Neural progenitor cell (in vitro differentiated cells): ENCODE results near the gene POGZ. TPM values are rescaled to one million over a fixed set of nuclear protein-coding genes. Genes with fewer than 3 reads are reported as not detected.

Experiments
- DNase-seq: peaks from one replicate; pipeline ENCODE4 v3.0.0-alpha.2; 2016; ENCODE audit warnings: low spot score
- H2AFZ ChIP-seq: fragments of 200-600 bp; sonication (generic); replicated peaks from 2 replicates; pipeline ENCODE4 v1.6.1; 2016; ENCODE audit warnings: antibody characterized with exemption
- H3F3A ChIP-seq: fragments of 200-600 bp; sonication (generic); 2 replicates; pipeline ENCODE4 v1.6.1; 2016; ENCODE audit warnings: antibody characterized with exemption, low read depth
- H3K27ac ChIP-seq: fragments of 200-600 bp; sonication (generic); 2 replicates; pipeline ENCODE4 v1.5.1; 2016; ENCODE audit warnings: mild to moderate bottlenecking
- H3K27me3 ChIP-seq: fragments of 200-600 bp; sonication (generic); 2 replicates; pipeline ENCODE4 v1.6.1; 2016; ENCODE audit warnings: mild to moderate bottlenecking, moderate library complexity
- H3K36me3 ChIP-seq: fragments of 200-600 bp; sonication (generic); 2 replicates; pipeline ENCODE4 v1.5.1; 2016
- H3K4me1 ChIP-seq: fragments of 200-600 bp; sonication (generic); 2 replicates; pipeline ENCODE4 v1.6.1; 2016; ENCODE audit warnings: mixed run types
- H3K4me2 ChIP-seq: fragments of 200-600 bp; sonication (generic); 2 replicates; pipeline ENCODE4 v1.6.1; 2016
- H3K4me3 ChIP-seq: fragments of 200-600 bp; sonication (generic); 2 replicates; pipeline ENCODE4 v1.5.1; 2016
- H3K79me2 ChIP-seq: fragments of 200-600 bp; sonication (generic); 2 replicates; pipeline ENCODE4 v1.6.1; 2016; ENCODE audit warnings: low read depth
- H3K9ac ChIP-seq: fragments of 200-600 bp; sonication (generic); 2 replicates; pipeline ENCODE4 v1.6.1; 2016
- H3K9me3 ChIP-seq: fragments of 200-600 bp; sonication (generic); 2 replicates; pipeline ENCODE4 v1.5.1; 2016; ENCODE audit warnings: low read depth
- H4K20me1 ChIP-seq: fragments of 200-600 bp; sonication (generic); 2 replicates; pipeline ENCODE4 v1.6.1; 2016; ENCODE audit warnings: low read depth
- H3K27ac Mint-ChIP-seq: 3 replicates; pipeline ENCODE4 v1.8.0; 2021; ENCODE audit warnings: mixed read lengths
- H3K27me3 Mint-ChIP-seq: 2 replicates; pipeline ENCODE4 v1.8.0; 2022; ENCODE audit warnings: low read depth, mild to moderate bottlenecking, inconsistent platforms, moderate library complexity, mixed read lengths; ENCODE audit not compliant: insufficient read depth
- H3K36me3 Mint-ChIP-seq: 3 replicates; pipeline ENCODE4 v1.8.0; 2021; ENCODE audit warnings: mixed read lengths
- H3K4me1 Mint-ChIP-seq: 3 replicates; pipeline ENCODE4 v1.8.0; 2021; ENCODE audit warnings: mixed read lengths
- H3K4me3 Mint-ChIP-seq: 3 replicates; pipeline ENCODE4 v1.8.0; 2021; ENCODE audit warnings: mild to moderate bottlenecking, moderate library complexity, mixed read lengths
- H3K9me3 Mint-ChIP-seq: 3 replicates; pipeline ENCODE4 v1.8.0; 2020; ENCODE audit warnings: mixed read lengths
- CTCF ChIP-seq: fragments of 200-600 bp; sonication (generic); IDR thresholded peaks from 2 replicates; pipeline ENCODE4 v1.5.1; 2017; ENCODE audit warnings: antibody characterized with exemption, mild to moderate bottlenecking
- EZH2 ChIP-seq: fragments of 200-600 bp; sonication (generic); IDR thresholded peaks from 2 replicates; pipeline ENCODE4 v1.6.1; 2017; ENCODE audit warnings: antibody characterized with exemption, mild to moderate bottlenecking, moderate library complexity
- EZH2phosphoT487 ChIP-seq: fragments of 200-600 bp; sonication (generic); IDR thresholded peaks from 2 replicates; pipeline ENCODE4 v1.6.1; 2017; ENCODE audit warnings: antibody characterized with exemption
- total RNA-seq: library from RNA; depleted of rRNA; stranded (reverse); fragments of >200 nt; gene quantifications from 2 replicates; pipeline ENCODE4 v1.2.3, GENCODE V29; 2015; ENCODE audit warnings: low replicate concordance

Gene POGZ
- total RNA-seq, 1 donor from 2014 or later: 61.5 TPM

- DNase-seq: no peak
- Mint-ChIP-seq H3K36me3 (no peaks in the 10 kb centered on the region), H3K9me3 (peaks cover 5% of the 10 kb centered on the region), H3K4me1 (no peaks in the 10 kb centered on the region), H3K27ac (no peak overlapping the region), H3K4me3 (no peak overlapping the region), H3K27me3 (no peaks in the 10 kb centered on the region)
- no peak overlapping the region for H3K27ac ChIP-seq
- H3K4me1 ChIP-seq: no peaks in the 10 kb centered on the region
- no peak overlapping the region for H3K4me3 ChIP-seq
- TF ChIP-seq CTCF (no peak), EZH2 (no peak), EZH2phosphoT487 (no peak)
- no peaks in the 10 kb centered on the region for H3F3A ChIP-seq
- no peak overlapping the region for H3K9ac ChIP-seq
- H3K4me2 ChIP-seq: no peak overlapping the region
- no peaks in the 10 kb centered on the region for H3K36me3 ChIP-seq
- H3K9me3 ChIP-seq: no peaks in the 10 kb centered on the region
- H3K27me3 ChIP-seq: no peaks in the 10 kb centered on the region
- H4K20me1 ChIP-seq: no peaks in the 10 kb centered on the region
- no peaks in the 10 kb centered on the region for H3K79me2 ChIP-seq
- no peak overlapping the region for H2AFZ ChIP-seq
Observed at GRCh38 chr1:151384584-151384983, 74.7 kb downstream of the POGZ start.

DNA sequence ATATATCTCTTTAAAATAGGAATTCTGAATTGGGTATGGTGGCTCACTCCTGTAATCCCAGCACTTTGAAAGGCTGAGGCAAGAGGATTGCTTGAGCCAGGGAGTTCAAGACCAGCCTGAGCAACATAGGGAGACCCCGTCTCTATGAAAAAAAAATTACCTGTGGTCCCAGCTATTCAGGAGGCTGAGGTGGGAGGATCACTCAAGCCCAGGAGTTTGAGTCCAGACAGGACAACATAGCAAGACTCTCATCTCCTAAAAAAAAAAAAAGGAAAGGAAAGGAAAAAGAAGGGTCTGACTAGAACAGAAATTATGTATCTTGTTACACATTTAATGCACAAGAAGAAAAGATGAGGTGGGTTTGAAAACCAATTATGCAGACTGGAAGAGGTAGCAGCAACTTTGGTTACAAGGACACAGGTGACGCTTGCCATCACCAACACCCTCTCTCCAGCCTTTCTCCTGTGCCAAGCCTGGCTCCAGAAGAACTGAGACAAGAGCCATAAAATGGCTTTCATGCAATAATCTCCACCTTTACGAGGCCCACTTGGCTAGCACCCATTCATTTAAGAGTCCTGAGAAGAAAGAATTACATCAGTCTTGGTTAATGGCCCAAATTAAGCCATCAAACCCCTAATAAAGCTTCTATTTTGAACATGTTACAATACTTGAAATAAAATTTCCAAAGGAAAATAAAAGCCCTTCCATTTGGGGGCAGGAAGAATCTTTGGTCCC lies 82.0 kb downstream of the POGZ start:
- Histone ChIP-seq H3K9me3 (no peaks in the 10 kb centered on the region), H3K27me3 (no peaks in the 10 kb centered on the region), H3F3A (no peaks in the 10 kb centered on the region), H2AFZ (no peak overlapping the region), H3K4me3 (no peak overlapping the region), H4K20me1 (no peaks in the 10 kb centered on the region), H3K9ac (no peak overlapping the region), H3K4me1 (peaks cover 12% of the 10 kb centered on the region), H3K27ac (no peak overlapping the region), H3K79me2 (no peaks in the 10 kb centered on the region), H3K4me2 (no peak overlapping the region), H3K36me3 (no peaks in the 10 kb centered on the region)
- no peak overlapping the region for H3K4me3 Mint-ChIP-seq
- DNase-seq: no peak
- no peaks in the 10 kb centered on the region for H3K36me3 Mint-ChIP-seq
- H3K4me1 Mint-ChIP-seq: peaks cover 23% of the 10 kb centered on the region
- no peak overlapping the region for H3K27ac Mint-ChIP-seq
- no peaks in the 10 kb centered on the region for H3K9me3 Mint-ChIP-seq
- TF ChIP-seq CTCF (no peak), EZH2phosphoT487 (no peak), EZH2 (no peak)
- peaks cover 2% of the 10 kb centered on the region for H3K27me3 Mint-ChIP-seq

GRCh38 chr1:151373196-151373595 lies 86.1 kb downstream of the POGZ start:
- Histone ChIP-seq H3F3A (no peaks in the 10 kb centered on the region), H3K9ac (no peak overlapping the region), H3K4me2 (peak overlapping the region; percentile 76), H3K27me3 (no peaks in the 10 kb centered on the region), H4K20me1 (no peaks in the 10 kb centered on the region), H3K27ac (no peak overlapping the region), H3K79me2 (no peaks in the 10 kb centered on the region), H3K9me3 (no peaks in the 10 kb centered on the region), H3K4me3 (no peak overlapping the region), H3K36me3 (no peaks in the 10 kb centered on the region), H2AFZ (peak overlapping the region; percentile 42), H3K4me1 (peaks cover 26% of the 10 kb centered on the region)
- Mint-ChIP-seq H3K36me3 (peaks cover 2% of the 10 kb centered on the region), H3K27me3 (peaks cover 2% of the 10 kb centered on the region), H3K27ac (peak overlapping the region; percentile 67), H3K4me3 (peak overlapping the region; percentile 34), H3K4me1 (peaks cover 43% of the 10 kb centered on the region), H3K9me3 (no peaks in the 10 kb centered on the region)
- TF ChIP-seq EZH2: no peak
- no peak for TF ChIP-seq CTCF
- no peak for TF ChIP-seq EZH2phosphoT487
- no peak for DNase-seq
